SK-N-SH (cell line): Measurements from ENCODE around the gene SULF2. TPM values are rescaled to one million over a fixed set of nuclear protein-coding genes. Genes with fewer than 3 reads are reported as not detected.

Experiments used
- CTCF ChIA-PET: fragments of 300-600, 350-600 bp; formaldehyde crosslinking; extraction: SDS; loops from one replicate; lab custom pipeline; 2021; lab: Yijun Ruan, JAX
- POLR2A ChIA-PET: fragments of 350-600 bp; sonication (Branson Sonifier 250); formaldehyde crosslinking; extraction: SDS; loops from one replicate; lab custom pipeline; 2020; ENCODE audit warnings: antibody characterized with exemption, inconsistent platforms; lab: Yijun Ruan, JAX
- DNase-seq: peaks from one replicate; pipeline ENCODE4 v3.0.0; 2012
- H2AFZ ChIP-seq: fragments of 200-600 bp; sonication (generic); 2 replicates; pipeline ENCODE4 v1.8.1; 2016; ENCODE audit warnings: antibody characterized with exemption, mild to moderate bottlenecking, low read depth
- H3F3A ChIP-seq: fragments of 200-600 bp; sonication (generic); replicated peaks from 2 replicates; pipeline ENCODE3; 2016; ENCODE audit warnings: antibody characterized with exemption, mild to moderate bottlenecking; ENCODE audit not compliant: insufficient read depth
- H3K27ac ChIP-seq, 2 experiments: fragments of 200-500 bp in 1 of 2; fragments of 200-600 bp in 1 of 2; sonication (Bioruptor generic) in 1 of 2; sonication (generic), shearing (Covaris generic) in 1 of 2; 2 replicates each; pipeline versions ENCODE4 v1.5.1 to v1.6.1; 2014 to 2016; ENCODE audit warnings: low read depth in 2 of 2, inconsistent platforms in 1 of 2, low read length in 1 of 2, mild to moderate bottlenecking in 1 of 2, mixed read lengths in 1 of 2
- H3K27me3 ChIP-seq: fragments of 200-600 bp; sonication (generic), shearing (Covaris generic); 2 replicates; pipeline ENCODE4 v1.6.1; 2016; ENCODE audit warnings: mixed run types; ENCODE audit not compliant: insufficient read depth
- H3K36me3 ChIP-seq, 2 experiments: fragments of 200-500 bp in 1 of 2; fragments of 200-600 bp in 1 of 2; sonication (Bioruptor generic) in 1 of 2; sonication (generic) in 1 of 2; replicated peaks in 1 of 2; 2 replicates each; pipeline versions ENCODE3 to v1.5.1; 2014 to 2016; ENCODE audit warnings: low read length in 1 of 2, mild to moderate bottlenecking in 1 of 2; ENCODE audit not compliant: insufficient read depth in 2 of 2, control insufficient read depth in 1 of 2
- H3K4me1 ChIP-seq, 2 experiments: fragments of 200-500 bp in 1 of 2; fragments of 200-600 bp in 1 of 2; sonication (Bioruptor generic) in 1 of 2; sonication (generic), shearing (Covaris generic) in 1 of 2; 2 replicates each; pipeline versions ENCODE4 v1.5.1 to v1.6.1; 2014 to 2016; ENCODE audit warnings: low read depth in 1 of 2, low read length in 1 of 2, mixed run types in 1 of 2; ENCODE audit not compliant: insufficient read depth in 2 of 2, control insufficient read depth in 1 of 2
- H3K4me2 ChIP-seq: fragments of 200-600 bp; sonication (generic), shearing (Covaris generic); 2 replicates; pipeline ENCODE4 v1.6.1; 2017; ENCODE audit warnings: mixed run types
- H3K4me3 ChIP-seq, 2 experiments: fragments of 200-500 bp in 1 of 2; fragments of 200-600 bp in 1 of 2; sonication (Bioruptor generic) in 1 of 2; sonication (generic), shearing (Covaris generic) in 1 of 2; 2 replicates each; pipeline versions ENCODE4 v1.5.1 to v1.8.1; 2014 to 2016; ENCODE audit warnings: low read depth in 2 of 2, inconsistent platforms in 1 of 2, low read length in 1 of 2, mild to moderate bottlenecking in 1 of 2, mixed read lengths in 1 of 2, moderate library complexity in 1 of 2
- H3K79me2 ChIP-seq: fragments of 200-600 bp; sonication (generic); 2 replicates; pipeline ENCODE4 v1.8.1; 2017; ENCODE audit warnings: mild to moderate bottlenecking; ENCODE audit not compliant: insufficient read depth
- H3K9ac ChIP-seq: fragments of 200-600 bp; sonication (generic); 2 replicates; pipeline ENCODE4 v1.6.1; 2017; ENCODE audit warnings: mixed run types
- H3K9me2 ChIP-seq: fragments of 200-600 bp; sonication (generic); 2 replicates; pipeline ENCODE4 v1.6.1; 2017; ENCODE audit warnings: mixed run types
- H3K9me3 ChIP-seq: fragments of 200-600 bp; sonication (generic); 2 replicates; pipeline ENCODE4 v1.6.1; 2017; ENCODE audit warnings: mixed run types, mild to moderate bottlenecking, moderate library complexity
- H4K20me1 ChIP-seq: fragments of 200-600 bp; sonication (generic); 2 replicates; pipeline ENCODE4 v1.6.1; 2017; ENCODE audit warnings: mild to moderate bottlenecking, mixed run types; ENCODE audit not compliant: insufficient read depth
- CHD2 ChIP-seq: fragments of 150-350 bp; IDR thresholded peaks from 2 replicates; pipeline ENCODE4 v1.6.1; 2018; ENCODE audit warnings: low read length; ENCODE audit not compliant: partially characterized antibody
- ELF1 ChIP-seq: IDR thresholded peaks from 2 replicates; pipeline ENCODE4 v1.4.0; 2012
- EZH2phosphoT487 ChIP-seq: fragments of 200-600 bp; sonication (generic); IDR thresholded peaks from 2 replicates; pipeline ENCODE4 v1.6.1; 2017; ENCODE audit warnings: low read depth, mixed run types, mild to moderate bottlenecking, antibody characterized with exemption, moderate library complexity, borderline replicate concordance
- FOXJ3 ChIP-seq: sonication (generic); formaldehyde crosslinking; IDR thresholded peaks from 2 replicates; pipeline ENCODE4 v1.5.1; 2020; ENCODE audit warnings: mild to moderate bottlenecking, missing genetic modification reagents
- GABPA ChIP-seq: IDR thresholded peaks from 2 replicates; pipeline ENCODE4 v1.4.0; 2012; ENCODE audit warnings: low read depth, mild to moderate bottlenecking
- GATA2 ChIP-seq: sonication (generic); formaldehyde crosslinking; IDR thresholded peaks from 2 replicates; pipeline ENCODE4 v1.5.0; 2020; ENCODE audit warnings: mild to moderate bottlenecking, missing genetic modification reagents
- JUND ChIP-seq: IDR thresholded peaks from 2 replicates; pipeline ENCODE4 v1.4.0; 2012
- NFIC ChIP-seq: IDR thresholded peaks from 2 replicates; pipeline ENCODE4 v1.4.0; 2012; ENCODE audit warnings: borderline replicate concordance
- NRF1 ChIP-seq: IDR thresholded peaks from 2 replicates; pipeline ENCODE4 v1.6.1; 2012; ENCODE audit warnings: low read depth, mild to moderate bottlenecking, low read length
- PBX3 ChIP-seq: IDR thresholded peaks from 2 replicates; pipeline ENCODE4; 2012
- RCOR1 ChIP-seq: fragments of 150-350 bp; IDR thresholded peaks from 2 replicates; pipeline ENCODE4 v1.6.1; 2017; ENCODE audit warnings: antibody characterized with exemption, low read length
- RFX5 ChIP-seq: IDR thresholded peaks from 2 replicates; pipeline ENCODE4 v1.6.1; 2012; ENCODE audit warnings: mild to moderate bottlenecking, improper control_type of control experiment, low read length
- TCF12 ChIP-seq: IDR thresholded peaks from 2 replicates; pipeline ENCODE4 v1.4.0; 2012
- TEAD4 ChIP-seq: IDR thresholded peaks from 2 replicates; pipeline ENCODE4 v1.4.0; 2012; ENCODE audit warnings: mild to moderate bottlenecking, borderline replicate concordance; ENCODE audit not compliant: insufficient read depth
- USF1 ChIP-seq: IDR thresholded peaks from 2 replicates; pipeline ENCODE4 v1.4.0; 2012; ENCODE audit warnings: low read depth, borderline replicate concordance
- USF2 ChIP-seq: fragments of 150-350 bp; IDR thresholded peaks from 2 replicates; pipeline ENCODE4 v1.6.1; 2017; ENCODE audit warnings: antibody characterized with exemption, low read length, low read depth, borderline replicate concordance
- ZBTB33 ChIP-seq: IDR thresholded peaks from 2 replicates; pipeline ENCODE4 v1.4.0; 2012; ENCODE audit warnings: low read depth, borderline replicate concordance
- WGBS: methylation state at CpG from one replicate; pipeline ENCODE4 v1.1.6; 2017; ENCODE audit warnings: low lambda C conversion rate; 5-methylcytosine and 5-hydroxymethylcytosine counted together
- polyA plus RNA-seq, 3 experiments: library from polyadenylated mRNA; depleted of rRNA; stranded (reverse); fragments of >200 nt; gene quantifications; 2 replicates each; pipeline ENCODE4 v1.2.3, GENCODE V29; 2012
- TF ChIP-seq, protein P1 (sequence below): IDR thresholded peaks from 2 replicates; pipeline ENCODE4 v1.6.1; 2012; ENCODE audit warnings: mild to moderate bottlenecking, low read depth, low read length, moderate library complexity

Gene SULF2
- polyA plus RNA-seq, 1 of the 3 experiments (the other 2 are of a cell fraction) = 20.2 TPM

GRCh38 chr20:47815416-47815806, 30.1 kb upstream of the SULF2 start:
- H3K27me3 ChIP-seq = no peaks in the 10 kb centered on the region; the same call in 1 of the 2 replicates
- no peak for TF ChIP-seq USF2
- no peak for TF ChIP-seq PBX3
- TF ChIP-seq GABPA = no peak
- no peak for TF ChIP-seq ZBTB33
- TF ChIP-seq NRF1 = no peak
- TF ChIP-seq ELF1 = no peak
- no peak for TF ChIP-seq CHD2
- TF ChIP-seq GATA2 (CRISPR knock-in tag) = no peak
- peaks cover 0 to 4% of the 10 kb centered on the region in 2 experiments; a peak in 1 of 4 replicates for H3K4me1 ChIP-seq
- H3K4me2 ChIP-seq = no peak overlapping the region
- 24% methylated on average over 3 of the region's 3 CpGs for WGBS
- no peak overlapping the region for H3K27ac ChIP-seq
- no peaks in the 10 kb centered on the region for H3F3A ChIP-seq
- H3K9me2 ChIP-seq = no peaks in the 10 kb centered on the region
- no peak overlapping the region for H3K4me3 ChIP-seq
- H2AFZ ChIP-seq = no peak overlapping the region
- ChIA-PET CTCF (no interaction called here), POLR2A (no interaction called here)
- H4K20me1 ChIP-seq = no peaks in the 10 kb centered on the region
- H3K79me2 ChIP-seq = no peaks in the 10 kb centered on the region
- no peak for DNase-seq
- no peaks in the 10 kb centered on the region for H3K36me3 ChIP-seq
- no peak overlapping the region for H3K9ac ChIP-seq
- H3K9me3 ChIP-seq = no peaks in the 10 kb centered on the region

GRCh38 chr20:47814632-47815415, 29.5 kb upstream of the SULF2 start:
- H3K79me2 ChIP-seq = no peaks in the 10 kb centered on the region
- H3K4me3 ChIP-seq = no peak overlapping the region
- ChIA-PET CTCF (no interaction called here), POLR2A (no interaction called here)
- H3K9ac ChIP-seq = no peak overlapping the region
- H2AFZ ChIP-seq = no peak overlapping the region
- H3K36me3 ChIP-seq = no peaks in the 10 kb centered on the region
- no peaks in the 10 kb centered on the region for H4K20me1 ChIP-seq
- peaks cover 0 to 9% of the 10 kb centered on the region in 2 experiments; a peak in 1 of 4 replicates for H3K4me1 ChIP-seq
- WGBS = 21% methylated on average over 4 of the region's 4 CpGs
- DNase-seq = no peak
- H3K4me2 ChIP-seq = no peak overlapping the region
- H3K9me3 ChIP-seq = no peaks in the 10 kb centered on the region
- no peaks in the 10 kb centered on the region for H3F3A ChIP-seq
- no peak overlapping the region for H3K27ac ChIP-seq
- no peaks in the 10 kb centered on the region for H3K9me2 ChIP-seq
- H3K27me3 ChIP-seq = no peaks in the 10 kb centered on the region; the same call in 1 of the 2 replicates
- no peak for TF ChIP-seq NFIC
- TF ChIP-seq TCF12 = no peak
- no peak for TF ChIP-seq JUND
- TF ChIP-seq RCOR1 = no peak
- no peak for TF ChIP-seq RFX5
- no peak for TF ChIP-seq USF1
- no peak for TF ChIP-seq EZH2phosphoT487
- no peak for TF ChIP-seq GABPA
- TF ChIP-seq, protein P1, sequence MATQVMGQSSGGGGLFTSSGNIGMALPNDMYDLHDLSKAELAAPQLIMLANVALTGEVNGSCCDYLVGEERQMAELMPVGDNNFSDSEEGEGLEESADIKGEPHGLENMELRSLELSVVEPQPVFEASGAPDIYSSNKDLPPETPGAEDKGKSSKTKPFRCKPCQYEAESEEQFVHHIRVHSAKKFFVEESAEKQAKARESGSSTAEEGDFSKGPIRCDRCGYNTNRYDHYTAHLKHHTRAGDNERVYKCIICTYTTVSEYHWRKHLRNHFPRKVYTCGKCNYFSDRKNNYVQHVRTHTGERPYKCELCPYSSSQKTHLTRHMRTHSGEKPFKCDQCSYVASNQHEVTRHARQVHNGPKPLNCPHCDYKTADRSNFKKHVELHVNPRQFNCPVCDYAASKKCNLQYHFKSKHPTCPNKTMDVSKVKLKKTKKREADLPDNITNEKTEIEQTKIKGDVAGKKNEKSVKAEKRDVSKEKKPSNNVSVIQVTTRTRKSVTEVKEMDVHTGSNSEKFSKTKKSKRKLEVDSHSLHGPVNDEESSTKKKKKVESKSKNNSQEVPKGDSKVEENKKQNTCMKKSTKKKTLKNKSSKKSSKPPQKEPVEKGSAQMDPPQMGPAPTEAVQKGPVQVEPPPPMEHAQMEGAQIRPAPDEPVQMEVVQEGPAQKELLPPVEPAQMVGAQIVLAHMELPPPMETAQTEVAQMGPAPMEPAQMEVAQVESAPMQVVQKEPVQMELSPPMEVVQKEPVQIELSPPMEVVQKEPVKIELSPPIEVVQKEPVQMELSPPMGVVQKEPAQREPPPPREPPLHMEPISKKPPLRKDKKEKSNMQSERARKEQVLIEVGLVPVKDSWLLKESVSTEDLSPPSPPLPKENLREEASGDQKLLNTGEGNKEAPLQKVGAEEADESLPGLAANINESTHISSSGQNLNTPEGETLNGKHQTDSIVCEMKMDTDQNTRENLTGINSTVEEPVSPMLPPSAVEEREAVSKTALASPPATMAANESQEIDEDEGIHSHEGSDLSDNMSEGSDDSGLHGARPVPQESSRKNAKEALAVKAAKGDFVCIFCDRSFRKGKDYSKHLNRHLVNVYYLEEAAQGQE = no peak
- no peak for TF ChIP-seq TEAD4
- TF ChIP-seq USF2 = no peak
- no peak for TF ChIP-seq FOXJ3 (CRISPR knock-in tag)
